NCI-H146 (cell line): ENCODE results near the gene SPNS2.

Experiments used
- DNase-seq: peaks from one replicate; lab custom pipeline; 2025; lab: John Stamatoyannopoulos, UW

Gene SPNS2

GRCh38 chr17:4520060-4520893, 21.6 kb downstream of the SPNS2 start:
- no peak for DNase-seq

- no peak for DNase-seq
Measured at GRCh38 chr17:4520894-4521600, 22.4 kb downstream of the SPNS2 start.

GRCh38 chr17:4522661-4523060, 24.0 kb downstream of the SPNS2 start:
- no peak for DNase-seq

- no peak for DNase-seq
Measured at GRCh38 chr17:4523946-4524345, 25.3 kb downstream of the SPNS2 start.

- DNase-seq = no peak
Measured at GRCh38 chr17:4525691-4526397, 27.2 kb downstream of the SPNS2 start.

- no peak for DNase-seq
Measured at GRCh38 chr17:4527134-4527533, 28.5 kb downstream of the SPNS2 start.

- no peak for DNase-seq
Measured at GRCh38 chr17:4527566-4528125, 29.0 kb downstream of the SPNS2 start.

GRCh38 chr17:4529533-4530152, 31.0 kb downstream of the SPNS2 start:
- DNase-seq = no peak

GRCh38 chr17:4530799-4531730, 32.4 kb downstream of the SPNS2 start:
- no peak for DNase-seq

- no peak for DNase-seq
Measured at GRCh38 chr17:4531988-4532736, 33.5 kb downstream of the SPNS2 start.

GRCh38 chr17:4532860-4533522, 34.3 kb downstream of the SPNS2 start:
- no peak for DNase-seq

GRCh38 chr17:4533523-4534504, 35.1 kb downstream of the SPNS2 start:
- DNase-seq = no peak

GRCh38 chr17:4534515-4534914, 35.8 kb downstream of the SPNS2 start:
- no peak for DNase-seq

GRCh38 chr17:4534928-4535666, 36.4 kb downstream of the SPNS2 start:
- no peak for DNase-seq

GRCh38 chr17:4535667-4536258, 37.1 kb downstream of the SPNS2 start:
- no peak for DNase-seq

- DNase-seq = no peak
Measured at GRCh38 chr17:4536259-4536741, 37.6 kb downstream of the SPNS2 start.
